IPS-15b (cell line): Measurements from ENCODE around the gene OLFML2B.

Experiments
- H3K27me3 ChIP-seq: one replicate; pipeline ENCODE4 v1.6.1; 2013; ENCODE audit warnings: low read length; ENCODE audit not compliant: control insufficient read depth, insufficient read depth
- H3K36me3 ChIP-seq: one replicate; pipeline ENCODE4 v1.6.1; 2013; ENCODE audit warnings: low read length; ENCODE audit not compliant: control insufficient read depth, insufficient read depth
- H3K4me1 ChIP-seq: one replicate; pipeline ENCODE4 v1.6.1; 2013; ENCODE audit warnings: mild to moderate bottlenecking, low read length; ENCODE audit not compliant: control insufficient read depth, insufficient read depth
- H3K4me3 ChIP-seq: one replicate; pipeline ENCODE4 v1.5.1; 2013; ENCODE audit warnings: low read depth, low read length
- H3K9ac ChIP-seq: one replicate; pipeline ENCODE4 v1.6.1; 2013; ENCODE audit warnings: low read depth, mild to moderate bottlenecking, low read length
- H3K9me3 ChIP-seq: one replicate; pipeline ENCODE4 v1.6.1; 2013; ENCODE audit warnings: mild to moderate bottlenecking, low read length; ENCODE audit not compliant: control insufficient read depth, insufficient read depth

Gene OLFML2B

GRCh38 chr1:161970036-161970435 lies 53.6 kb downstream of the OLFML2B start:
- Histone ChIP-seq H3K9ac (no peak overlapping the region), H3K4me3 (no peak overlapping the region), H3K9me3 (no peaks in the 10 kb centered on the region), H3K4me1 (no peaks in the 10 kb centered on the region), H3K36me3 (no peaks in the 10 kb centered on the region), H3K27me3 (no peaks in the 10 kb centered on the region)

GRCh38 chr1:161966067-161966466 lies 57.6 kb downstream of the OLFML2B start:
- Histone ChIP-seq H3K4me1 (no peaks in the 10 kb centered on the region), H3K4me3 (no peak overlapping the region), H3K9ac (no peak overlapping the region), H3K36me3 (no peaks in the 10 kb centered on the region), H3K9me3 (no peaks in the 10 kb centered on the region), H3K27me3 (no peaks in the 10 kb centered on the region)

GRCh38 chr1:161962091-161962887 lies 61.4 kb downstream of the OLFML2B start:
- H3K9me3 ChIP-seq: no peaks in the 10 kb centered on the region
- no peak overlapping the region for H3K9ac ChIP-seq
- no peak overlapping the region for H3K4me3 ChIP-seq
- no peaks in the 10 kb centered on the region for H3K4me1 ChIP-seq
- no peaks in the 10 kb centered on the region for H3K27me3 ChIP-seq
- H3K36me3 ChIP-seq: no peaks in the 10 kb centered on the region

GRCh38 chr1:161958425-161958824 lies 65.2 kb downstream of the OLFML2B start:
- no peaks in the 10 kb centered on the region for H3K27me3 ChIP-seq
- no peak overlapping the region for H3K4me3 ChIP-seq
- H3K4me1 ChIP-seq: no peaks in the 10 kb centered on the region
- H3K9me3 ChIP-seq: no peaks in the 10 kb centered on the region
- no peaks in the 10 kb centered on the region for H3K36me3 ChIP-seq
- H3K9ac ChIP-seq: no peak overlapping the region

GRCh38 chr1:161956930-161957329 lies 66.7 kb downstream of the OLFML2B start:
- H3K9ac ChIP-seq: no peak overlapping the region
- H3K27me3 ChIP-seq: no peaks in the 10 kb centered on the region
- H3K9me3 ChIP-seq: no peaks in the 10 kb centered on the region
- H3K36me3 ChIP-seq: no peaks in the 10 kb centered on the region
- H3K4me3 ChIP-seq: no peak overlapping the region
- H3K4me1 ChIP-seq: no peaks in the 10 kb centered on the region

GRCh38 chr1:161956097-161956496 lies 67.6 kb downstream of the OLFML2B start:
- no peaks in the 10 kb centered on the region for H3K36me3 ChIP-seq
- H3K9me3 ChIP-seq: no peaks in the 10 kb centered on the region
- no peak overlapping the region for H3K9ac ChIP-seq
- no peaks in the 10 kb centered on the region for H3K27me3 ChIP-seq
- H3K4me1 ChIP-seq: no peaks in the 10 kb centered on the region
- H3K4me3 ChIP-seq: no peak overlapping the region

- Histone ChIP-seq H3K9me3 (no peaks in the 10 kb centered on the region), H3K9ac (no peak overlapping the region), H3K4me3 (no peak overlapping the region), H3K4me1 (no peaks in the 10 kb centered on the region), H3K36me3 (no peaks in the 10 kb centered on the region), H3K27me3 (no peaks in the 10 kb centered on the region)
Measured at GRCh38 chr1:161955606-161956005, 68.1 kb downstream of the OLFML2B start.

GRCh38 chr1:161954466-161954865 lies 69.2 kb downstream of the OLFML2B start:
- Histone ChIP-seq H3K27me3 (no peaks in the 10 kb centered on the region), H3K36me3 (no peaks in the 10 kb centered on the region), H3K4me3 (no peak overlapping the region), H3K9ac (no peak overlapping the region), H3K9me3 (no peaks in the 10 kb centered on the region), H3K4me1 (no peaks in the 10 kb centered on the region)

GRCh38 chr1:161954050-161954449 lies 69.6 kb downstream of the OLFML2B start:
- H3K36me3 ChIP-seq: no peaks in the 10 kb centered on the region
- no peaks in the 10 kb centered on the region for H3K27me3 ChIP-seq
- H3K9me3 ChIP-seq: no peaks in the 10 kb centered on the region
- no peak overlapping the region for H3K9ac ChIP-seq
- no peak overlapping the region for H3K4me3 ChIP-seq
- no peaks in the 10 kb centered on the region for H3K4me1 ChIP-seq

- Histone ChIP-seq H3K9me3 (no peaks in the 10 kb centered on the region), H3K36me3 (no peaks in the 10 kb centered on the region), H3K4me3 (no peak overlapping the region), H3K27me3 (no peaks in the 10 kb centered on the region), H3K4me1 (no peaks in the 10 kb centered on the region), H3K9ac (no peak overlapping the region)
Measured at GRCh38 chr1:161953256-161953920, 70.3 kb downstream of the OLFML2B start.

- H3K9me3 ChIP-seq: no peaks in the 10 kb centered on the region
- H3K4me1 ChIP-seq: no peaks in the 10 kb centered on the region
- no peak overlapping the region for H3K9ac ChIP-seq
- no peaks in the 10 kb centered on the region for H3K27me3 ChIP-seq
- no peak overlapping the region for H3K4me3 ChIP-seq
- no peaks in the 10 kb centered on the region for H3K36me3 ChIP-seq
Measured at GRCh38 chr1:161952607-161953172, 71.0 kb downstream of the OLFML2B start.

GRCh38 chr1:161951646-161952045 lies 72.0 kb downstream of the OLFML2B start:
- no peaks in the 10 kb centered on the region for H3K4me1 ChIP-seq
- H3K9me3 ChIP-seq: no peaks in the 10 kb centered on the region
- no peaks in the 10 kb centered on the region for H3K36me3 ChIP-seq
- no peak overlapping the region for H3K9ac ChIP-seq
- no peak overlapping the region for H3K4me3 ChIP-seq
- H3K27me3 ChIP-seq: no peaks in the 10 kb centered on the region
